Gastroesophageal sphincter (tissue), 4 donors: Measurements from ENCODE around the gene ADM2. TPM values are rescaled to one million over a fixed set of nuclear protein-coding genes. Genes with fewer than 3 reads are reported as not detected.

Source experiments
- ATAC-seq: fragments of 150-250 bp; one replicate; pipeline ENCODE4 v1.9.1; 2016; ENCODE audit warnings: mild to moderate bottlenecking, moderate library complexity
- H3K27ac ChIP-seq, 4 donors: fragments of 200-600 bp; sonication (generic) in 3 of 4; 1 replicate in 3 of 4; 2 replicates in 1 of 4; pipeline ENCODE4 v1.5.1; 2016 to 2019
- H3K27me3 ChIP-seq: fragments of 200-600 bp; sonication (generic); one replicate; pipeline ENCODE4 v1.5.1; 2019
- H3K36me3 ChIP-seq, 2 donors: fragments of 200-600 bp; sonication (generic); one replicate each; pipeline ENCODE4 v1.5.1; 2019; ENCODE audit warnings: control low read depth in 1 of 2
- H3K4me1 ChIP-seq, 3 donors: fragments of 200-600 bp; sonication (generic); 1 replicate in 2 of 3; 2 replicates in 1 of 3; pipeline ENCODE4 v1.5.1; 2016 to 2019; ENCODE audit warnings: control low read depth in 2 of 3
- H3K4me3 ChIP-seq, 2 donors: fragments of 200-600 bp; sonication (generic); one replicate each; pipeline ENCODE4 v1.5.1; 2019; ENCODE audit warnings: mild to moderate bottlenecking in 1 of 2, moderate library complexity in 1 of 2
- H3K9me3 ChIP-seq, 3 donors: fragments of 200-600 bp; sonication (generic); one replicate each; pipeline ENCODE4 v1.5.1; 2017 to 2019; ENCODE audit warnings: control low read depth in 2 of 3
- EP300 ChIP-seq: sonication (generic); formaldehyde crosslinking; IDR thresholded peaks from one replicate; pipeline ENCODE4 v1.6.1; 2017; ENCODE audit warnings: antibody characterized with exemption, mild to moderate bottlenecking
- POLR2A ChIP-seq, 2 donors: fragments of 450-650 bp; IDR thresholded peaks; one replicate each; pipeline ENCODE4 v1.6.1; 2017; ENCODE audit warnings: antibody characterized with exemption in 2 of 2, mild to moderate bottlenecking in 2 of 2, moderate library complexity in 1 of 2
- POLR2AphosphoS5 ChIP-seq: sonication (generic); formaldehyde crosslinking; IDR thresholded peaks from one replicate; pipeline ENCODE4 v1.6.1; 2017; ENCODE audit warnings: antibody characterized with exemption
- WGBS, 2 donors: methylation state at CpG; one replicate each; pipeline ENCODE4 v1.1.5; 2018; ENCODE audit warnings: low coverage in 1 of 2; 5-methylcytosine and 5-hydroxymethylcytosine counted together
- total RNA-seq, 4 donors: library from RNA; depleted of rRNA; stranded (reverse); fragments of >200 nt; gene quantifications; one replicate each; pipeline ENCODE4 v1.1.0, GENCODE V29; 2016
- TF ChIP-seq, protein P1 (sequence below), 4 experiments: fragments of 200-600 bp in 2 of 4; fragments of 450-650 bp in 2 of 4; sonication (generic) in 1 of 4; IDR thresholded peaks; one replicate each; pipeline ENCODE4 v1.5.1; 2017 to 2019; ENCODE audit warnings: antibody characterized with exemption in 4 of 4, mild to moderate bottlenecking in 2 of 4, moderate library complexity in 2 of 4

Gene ADM2
- total RNA-seq, 4 donors from 2014 or later: 0.40 TPM; not detected in 3

- Histone ChIP-seq H3K4me3 (no peak overlapping the region), H3K36me3 (peaks cover 0 to 88% of the 10 kb centered on the region in 2 donors), H3K4me1 (peaks cover 0 to 20% (median 8%) of the 10 kb centered on the region in 3 donors), H3K27me3 (no peaks in the 10 kb centered on the region), H3K27ac (peak overlapping the region in 2 of 4 donors; percentile 51 to 58), H3K9me3 (no peaks in the 10 kb centered on the region)
- no peak for TF ChIP-seq POLR2A (IDR thresholded peaks at IDR 0.05)
- peak; percentile 39 for TF ChIP-seq POLR2AphosphoS5
- no peak for ATAC-seq
- WGBS, 2 donors: 40% methylated on average over 1 of the region's 15 CpGs; no CpG with 5 or more reads in 1 of the 2 donors
Measured at GRCh38 chr22:50443197-50443596, 38.1 kb upstream of the ADM2 start.

GRCh38 chr22:50443801-50444625, 37.3 kb upstream of the ADM2 start:
- H3K27ac ChIP-seq: peak overlapping the region in 3 of 4 donors; percentile 44 to 58 (median 51)
- ATAC-seq: peak; percentile 17
- TF ChIP-seq POLR2AphosphoS5: no peak
- TF ChIP-seq EP300: no peak
- TF ChIP-seq, protein P1, sequence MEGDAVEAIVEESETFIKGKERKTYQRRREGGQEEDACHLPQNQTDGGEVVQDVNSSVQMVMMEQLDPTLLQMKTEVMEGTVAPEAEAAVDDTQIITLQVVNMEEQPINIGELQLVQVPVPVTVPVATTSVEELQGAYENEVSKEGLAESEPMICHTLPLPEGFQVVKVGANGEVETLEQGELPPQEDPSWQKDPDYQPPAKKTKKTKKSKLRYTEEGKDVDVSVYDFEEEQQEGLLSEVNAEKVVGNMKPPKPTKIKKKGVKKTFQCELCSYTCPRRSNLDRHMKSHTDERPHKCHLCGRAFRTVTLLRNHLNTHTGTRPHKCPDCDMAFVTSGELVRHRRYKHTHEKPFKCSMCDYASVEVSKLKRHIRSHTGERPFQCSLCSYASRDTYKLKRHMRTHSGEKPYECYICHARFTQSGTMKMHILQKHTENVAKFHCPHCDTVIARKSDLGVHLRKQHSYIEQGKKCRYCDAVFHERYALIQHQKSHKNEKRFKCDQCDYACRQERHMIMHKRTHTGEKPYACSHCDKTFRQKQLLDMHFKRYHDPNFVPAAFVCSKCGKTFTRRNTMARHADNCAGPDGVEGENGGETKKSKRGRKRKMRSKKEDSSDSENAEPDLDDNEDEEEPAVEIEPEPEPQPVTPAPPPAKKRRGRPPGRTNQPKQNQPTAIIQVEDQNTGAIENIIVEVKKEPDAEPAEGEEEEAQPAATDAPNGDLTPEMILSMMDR (IDR thresholded peaks at IDR 0.05): no peak
- no peak for TF ChIP-seq POLR2A (IDR thresholded peaks at IDR 0.05)
- no peak overlapping the region for H3K4me3 ChIP-seq
- H3K27me3 ChIP-seq: no peaks in the 10 kb centered on the region
- peaks cover 0 to 20% (median 8%) of the 10 kb centered on the region in 3 donors for H3K4me1 ChIP-seq
- no peaks in the 10 kb centered on the region for H3K9me3 ChIP-seq
- 35% methylated on average over 13 of the region's 28 CpGs; no CpG with 5 or more reads in 1 of the 2 donors for WGBS, 2 donors
- peaks cover 0 to 88% of the 10 kb centered on the region in 2 donors for H3K36me3 ChIP-seq

GRCh38 chr22:50444663-50445062, 36.7 kb upstream of the ADM2 start:
- peak; percentile 34 for ATAC-seq
- no peaks in the 10 kb centered on the region for H3K27me3 ChIP-seq
- WGBS, 2 donors: 53% methylated on average over 5 of the region's 5 CpGs; no CpG with 5 or more reads in 1 of the 2 donors
- peak overlapping the region in 3 of 4 donors; percentile 44 to 58 (median 54) for H3K27ac ChIP-seq
- no peak overlapping the region for H3K4me3 ChIP-seq
- H3K36me3 ChIP-seq: peaks cover 0 to 87% of the 10 kb centered on the region in 2 donors
- TF ChIP-seq EP300 (no peak), POLR2AphosphoS5 (no peak)
- TF ChIP-seq, protein P1 (IDR thresholded peaks at IDR 0.05): no peak
- H3K4me1 ChIP-seq: peaks cover 0 to 20% (median 8%) of the 10 kb centered on the region in 3 donors
- H3K9me3 ChIP-seq: no peaks in the 10 kb centered on the region

DNA sequence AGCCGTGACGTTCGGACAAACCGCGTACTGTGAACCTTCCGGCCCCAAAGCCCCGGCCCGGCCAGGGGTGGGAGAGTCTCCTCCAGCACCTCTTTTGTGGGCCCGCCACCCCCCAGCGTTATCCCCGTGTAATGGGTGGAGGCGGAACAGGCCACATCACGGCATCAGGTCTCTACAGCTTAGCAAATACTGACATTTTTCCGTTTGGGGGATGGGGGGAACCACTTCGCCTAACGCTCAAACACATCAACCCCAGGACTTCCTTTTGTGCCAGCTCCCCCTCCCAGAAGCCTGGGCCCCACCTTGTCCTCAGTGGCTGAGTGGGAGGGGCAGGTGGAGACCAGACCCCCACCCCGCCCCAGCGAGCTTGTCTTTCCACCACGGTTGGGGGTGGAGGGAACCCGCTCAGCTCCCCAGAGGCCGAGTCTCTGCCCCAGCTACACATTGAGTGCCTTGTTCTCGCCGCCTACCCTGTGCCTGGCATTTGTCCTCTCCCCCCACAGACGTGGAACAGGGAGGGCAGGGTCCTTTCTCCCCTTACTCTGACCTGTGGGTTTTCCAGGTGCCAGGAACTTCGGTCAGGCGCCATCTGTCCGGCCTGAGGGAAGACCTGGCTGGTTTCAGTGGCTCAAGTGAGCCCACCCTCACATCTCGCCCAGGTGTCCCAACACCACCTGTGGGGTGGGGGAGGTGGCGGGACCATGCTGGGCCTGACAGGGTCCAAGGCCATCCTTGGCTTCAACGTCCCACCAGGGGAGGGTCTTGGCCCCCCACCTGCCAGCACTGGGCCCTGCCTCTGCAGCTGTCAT, 36.1 kb upstream of the ADM2 start:
- H3K27me3 ChIP-seq: no peaks in the 10 kb centered on the region
- no peaks in the 10 kb centered on the region for H3K9me3 ChIP-seq
- H3K4me3 ChIP-seq: no peak overlapping the region
- peaks cover 0 to 20% (median 8%) of the 10 kb centered on the region in 3 donors for H3K4me1 ChIP-seq
- ATAC-seq: no peak
- H3K27ac ChIP-seq: peak overlapping the region in 2 of 4 donors; percentile 54 to 58
- WGBS, 2 donors: 50% methylated on average over 2 of the region's 30 CpGs; no CpG with 5 or more reads in 1 of the 2 donors
- TF ChIP-seq, protein P1 (IDR thresholded peaks at IDR 0.05): no peak
- no peak for TF ChIP-seq POLR2A (IDR thresholded peaks at IDR 0.05)
- TF ChIP-seq POLR2AphosphoS5: no peak
- TF ChIP-seq EP300: no peak
- peaks cover 0 to 87% of the 10 kb centered on the region in 2 donors for H3K36me3 ChIP-seq
